HG03571 (cell line): ENCODE measurements around the gene ANKRD17.
"Not testable (repeated sequence)": the region's sequence is repeated elsewhere in the genome, so short reads cannot be mapped to it uniquely, and the experiment has no call there.

Experiments
- ATAC-seq: cut with Tn5 transposase; IDR thresholded peaks from one replicate; pipeline ENCODE4 v1.9.1; 2021; ENCODE audit not compliant: unreplicated experiment

The ANKRD17 gene, protein sequence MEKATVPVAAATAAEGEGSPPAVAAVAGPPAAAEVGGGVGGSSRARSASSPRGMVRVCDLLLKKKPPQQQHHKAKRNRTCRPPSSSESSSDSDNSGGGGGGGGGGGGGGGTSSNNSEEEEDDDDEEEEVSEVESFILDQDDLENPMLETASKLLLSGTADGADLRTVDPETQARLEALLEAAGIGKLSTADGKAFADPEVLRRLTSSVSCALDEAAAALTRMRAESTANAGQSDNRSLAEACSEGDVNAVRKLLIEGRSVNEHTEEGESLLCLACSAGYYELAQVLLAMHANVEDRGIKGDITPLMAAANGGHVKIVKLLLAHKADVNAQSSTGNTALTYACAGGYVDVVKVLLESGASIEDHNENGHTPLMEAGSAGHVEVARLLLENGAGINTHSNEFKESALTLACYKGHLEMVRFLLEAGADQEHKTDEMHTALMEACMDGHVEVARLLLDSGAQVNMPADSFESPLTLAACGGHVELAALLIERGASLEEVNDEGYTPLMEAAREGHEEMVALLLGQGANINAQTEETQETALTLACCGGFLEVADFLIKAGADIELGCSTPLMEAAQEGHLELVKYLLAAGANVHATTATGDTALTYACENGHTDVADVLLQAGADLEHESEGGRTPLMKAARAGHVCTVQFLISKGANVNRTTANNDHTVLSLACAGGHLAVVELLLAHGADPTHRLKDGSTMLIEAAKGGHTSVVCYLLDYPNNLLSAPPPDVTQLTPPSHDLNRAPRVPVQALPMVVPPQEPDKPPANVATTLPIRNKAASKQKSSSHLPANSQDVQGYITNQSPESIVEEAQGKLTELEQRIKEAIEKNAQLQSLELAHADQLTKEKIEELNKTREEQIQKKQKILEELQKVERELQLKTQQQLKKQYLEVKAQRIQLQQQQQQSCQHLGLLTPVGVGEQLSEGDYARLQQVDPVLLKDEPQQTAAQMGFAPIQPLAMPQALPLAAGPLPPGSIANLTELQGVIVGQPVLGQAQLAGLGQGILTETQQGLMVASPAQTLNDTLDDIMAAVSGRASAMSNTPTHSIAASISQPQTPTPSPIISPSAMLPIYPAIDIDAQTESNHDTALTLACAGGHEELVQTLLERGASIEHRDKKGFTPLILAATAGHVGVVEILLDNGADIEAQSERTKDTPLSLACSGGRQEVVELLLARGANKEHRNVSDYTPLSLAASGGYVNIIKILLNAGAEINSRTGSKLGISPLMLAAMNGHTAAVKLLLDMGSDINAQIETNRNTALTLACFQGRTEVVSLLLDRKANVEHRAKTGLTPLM (N-terminal part only)

DNA sequence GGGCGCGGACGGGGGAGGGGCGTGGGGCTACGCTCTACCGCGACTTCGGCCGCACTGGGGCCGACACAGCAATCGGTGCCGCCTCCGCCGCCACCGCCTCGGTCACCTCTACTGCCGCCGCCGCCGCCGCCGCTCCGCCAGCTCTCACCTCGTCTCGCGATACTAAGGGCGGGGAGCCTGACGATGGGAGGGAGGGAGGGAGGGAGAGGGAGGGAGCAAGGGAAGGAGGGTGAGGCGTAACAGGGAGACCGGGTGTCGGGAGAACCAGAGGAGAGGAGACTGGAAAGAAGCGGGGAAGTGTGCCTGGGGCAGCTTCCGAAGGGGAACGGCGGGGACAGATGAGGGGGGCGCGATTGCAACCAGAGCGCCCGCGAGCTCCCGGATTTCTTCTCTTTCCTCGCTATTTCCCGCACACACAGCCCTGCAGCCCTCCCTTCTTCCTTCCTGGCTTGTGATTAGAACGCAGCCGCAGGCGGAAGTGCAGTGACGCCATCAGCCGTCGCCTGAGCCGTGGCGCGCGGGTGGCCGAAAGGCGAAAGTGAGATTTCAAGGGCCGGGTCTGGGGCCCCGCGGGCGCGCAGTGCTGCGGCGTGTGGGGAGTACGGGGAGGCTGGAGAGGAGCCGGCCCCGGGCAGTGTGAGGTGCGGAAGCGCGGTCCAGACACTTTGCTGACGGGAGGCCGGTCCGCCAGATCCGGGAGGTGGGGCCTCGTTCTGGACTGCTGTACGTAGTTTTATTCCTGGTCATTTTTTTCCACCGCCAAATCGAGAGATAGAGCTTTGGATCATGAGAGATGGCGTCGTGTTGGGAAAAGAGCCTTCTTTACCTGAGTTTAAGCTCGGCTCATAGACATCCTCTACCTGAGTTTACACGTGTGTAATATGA is at the start of gene ANKRD17:
Gene ANKRD17 (minus strand): TSS at position 113 of the 885 bp plus-strand sequence. CDS start 130 bp downstream, outside the sequence.
- peak; percentile 75 for ATAC-seq

DNA sequence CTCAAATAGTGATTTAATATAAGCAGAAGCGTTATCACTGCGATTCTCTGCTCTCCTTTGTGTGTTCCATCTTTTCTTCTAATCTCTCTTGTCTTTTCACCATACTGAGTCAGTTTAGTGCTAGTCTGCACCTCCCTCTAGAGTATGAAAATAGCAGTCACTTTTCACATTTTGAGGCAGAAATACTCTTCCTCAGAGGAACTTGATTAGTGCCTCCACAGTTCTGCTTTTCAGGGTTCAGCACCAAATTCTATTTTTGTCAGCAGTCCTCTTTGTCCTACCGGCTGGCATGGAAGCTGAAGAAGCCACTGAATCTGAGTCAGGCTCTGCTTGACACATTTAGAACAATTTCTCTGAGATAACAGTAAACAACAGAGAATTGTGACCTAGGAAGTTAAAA is 49.7 kb upstream of the ANKRD17 start:
- ATAC-seq = no peak

DNA sequence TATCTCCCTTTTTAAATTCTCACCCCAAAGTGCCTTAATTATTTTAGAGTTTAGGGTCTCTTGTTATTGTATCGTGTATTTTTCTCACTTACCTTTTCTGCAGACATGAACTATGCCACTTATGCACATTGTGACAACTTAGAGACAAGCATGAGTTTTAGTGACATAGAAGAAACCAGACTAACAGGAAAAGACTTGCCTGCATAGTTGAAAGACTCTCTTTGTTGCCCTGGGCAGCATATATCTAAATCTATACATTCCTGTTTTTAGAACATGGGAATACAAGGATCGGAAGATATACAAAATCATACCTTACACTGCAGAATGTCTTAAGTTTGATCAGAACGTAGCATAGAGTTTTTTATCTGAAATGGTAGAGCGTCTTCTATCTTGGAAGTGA is 45.1 kb upstream of the ANKRD17 start:
- ATAC-seq = no peak

DNA sequence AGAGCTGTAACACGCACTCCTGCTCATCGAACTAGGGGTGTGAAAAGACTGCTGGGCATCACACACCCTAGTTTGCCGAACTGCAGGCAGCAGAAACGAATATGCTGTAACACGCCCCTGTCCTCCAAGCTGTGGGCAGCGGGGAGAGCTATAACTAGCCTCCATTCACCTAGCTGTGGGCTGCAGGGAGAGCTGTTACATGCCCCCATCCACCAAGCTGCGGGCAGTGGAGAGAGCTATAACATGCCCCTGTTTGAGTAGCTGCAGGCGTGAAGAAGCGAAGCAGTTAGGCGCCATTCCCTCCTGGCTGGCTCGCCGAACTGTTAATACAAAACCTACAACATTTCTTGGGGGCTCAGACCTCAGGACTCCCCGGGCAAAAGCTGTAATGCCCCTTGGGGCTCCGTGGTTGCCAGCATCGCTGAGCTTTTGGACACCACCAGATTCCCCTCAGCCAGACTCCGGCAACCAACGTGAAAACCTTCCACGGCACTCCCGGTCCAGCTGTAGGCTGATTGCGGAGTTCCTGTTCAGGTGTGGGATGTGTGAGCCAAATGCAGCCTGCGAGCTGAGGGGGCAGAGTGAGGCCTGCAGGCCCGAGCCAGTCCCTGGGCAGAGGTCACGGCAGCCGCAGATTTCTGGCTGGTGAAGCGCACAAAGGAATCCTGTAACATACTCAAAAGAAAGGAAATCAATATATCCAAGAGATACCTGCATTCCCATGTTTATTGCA is 41.1 kb upstream of the ANKRD17 start:
- ATAC-seq = no peak

- not testable (repeated sequence) for ATAC-seq
Measured at GRCh38 chr4:73292661-73293060, 34.1 kb upstream of the ANKRD17 start.

- no peak for ATAC-seq
Measured at GRCh38 chr4:73281982-73282381, 23.4 kb upstream of the ANKRD17 start.

GRCh38 chr4:73281396-73281795 is 22.8 kb upstream of the ANKRD17 start:
- no peak for ATAC-seq

GRCh38 chr4:73277201-73277600 is 18.6 kb upstream of the ANKRD17 start:
- ATAC-seq = no peak

GRCh38 chr4:73275318-73275654 is 16.7 kb upstream of the ANKRD17 start:
- no peak for ATAC-seq

DNA sequence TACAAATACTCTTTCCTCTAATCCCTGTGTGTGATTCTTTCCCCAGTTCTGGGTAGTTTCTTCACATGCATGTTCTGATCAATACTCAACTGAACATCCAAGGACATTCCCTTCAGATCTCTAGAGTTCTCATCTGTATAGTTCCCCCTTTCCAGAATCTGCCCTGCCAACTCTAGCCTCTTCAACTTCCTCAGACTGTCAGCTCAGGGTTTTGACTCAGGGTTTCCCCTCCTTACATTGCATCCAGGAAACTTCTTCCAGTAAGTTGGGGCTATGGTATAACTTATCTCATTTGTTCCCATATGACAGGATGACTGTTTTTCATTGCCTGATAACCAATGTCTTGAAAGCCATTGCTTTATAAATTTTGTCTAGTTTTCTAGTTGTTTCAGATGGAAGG is 14.2 kb upstream of the ANKRD17 start:
- ATAC-seq = no peak

GRCh38 chr4:73267050-73267449 is 8.5 kb upstream of the ANKRD17 start:
- ATAC-seq = no peak

DNA sequence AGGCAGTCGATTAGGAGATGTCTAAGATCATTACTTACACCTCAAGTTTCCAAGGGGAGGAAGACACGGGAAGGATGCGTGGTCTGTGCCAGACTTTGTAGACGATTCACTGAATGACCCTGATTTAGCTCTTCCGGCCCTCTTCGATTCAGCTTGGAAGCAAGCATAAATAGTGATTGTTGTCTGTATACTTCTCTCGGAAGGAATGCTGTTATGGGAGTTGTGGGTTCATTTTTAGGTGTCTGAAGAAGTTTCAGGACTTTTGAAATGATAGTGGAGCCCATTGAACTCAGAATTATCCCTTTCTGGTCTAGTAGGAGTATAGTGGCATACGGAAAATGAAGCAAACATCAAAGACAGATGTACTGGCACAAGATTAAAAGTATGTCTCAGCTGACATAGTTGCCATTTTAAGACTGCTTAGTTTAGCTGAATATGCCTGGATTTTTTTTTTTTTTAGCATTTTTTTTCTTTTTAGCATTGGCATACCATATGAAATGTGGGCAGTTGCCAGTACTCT is 1.0 kb upstream of the ANKRD17 start:
- ATAC-seq = peak; percentile 10

- peak; percentile 27 for ATAC-seq
Measured at GRCh38 chr4:73258436-73258685, 237 bp downstream of the ANKRD17 start.

DNA sequence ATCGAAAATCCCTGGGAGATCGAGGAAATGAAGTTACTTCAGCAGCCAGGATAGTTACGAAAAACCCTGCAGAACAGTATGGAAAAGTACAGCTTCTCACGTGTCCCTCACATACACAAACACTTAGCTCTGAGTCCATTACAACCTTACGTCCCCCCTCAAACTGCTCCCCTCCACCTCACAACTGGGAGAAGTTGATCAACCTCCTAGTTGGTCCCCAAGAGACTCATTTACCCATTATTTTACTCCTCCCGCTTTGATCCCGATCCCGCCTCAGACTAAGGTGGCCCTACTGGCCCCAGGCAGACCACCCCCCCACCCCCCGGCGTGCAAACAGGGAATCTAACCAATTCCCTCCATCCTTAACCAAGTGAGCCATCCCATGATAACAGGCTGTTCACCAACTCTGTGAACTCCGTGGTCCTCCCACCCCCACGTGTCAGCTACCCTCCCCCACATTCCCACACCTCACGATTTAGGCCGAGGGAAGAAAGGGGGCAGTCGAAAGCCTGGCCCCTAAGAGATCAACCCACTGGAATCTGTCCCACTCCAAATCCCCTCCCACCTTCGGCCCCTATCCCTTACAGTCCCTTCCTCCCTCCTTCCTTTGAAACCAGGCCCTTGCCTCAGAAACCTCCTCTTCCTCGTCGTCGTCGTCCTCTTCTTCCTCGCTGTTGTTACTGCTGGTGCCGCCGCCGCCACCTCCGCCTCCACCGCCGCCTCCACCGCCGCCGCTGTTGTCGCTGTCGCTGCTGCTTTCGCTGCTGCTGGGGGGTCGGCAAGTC is 755 bp downstream of the ANKRD17 start:
- ATAC-seq = peak; percentile 7

- ATAC-seq = no peak
Measured at GRCh38 chr4:73257234-73257633, 1.4 kb downstream of the ANKRD17 start.

DNA sequence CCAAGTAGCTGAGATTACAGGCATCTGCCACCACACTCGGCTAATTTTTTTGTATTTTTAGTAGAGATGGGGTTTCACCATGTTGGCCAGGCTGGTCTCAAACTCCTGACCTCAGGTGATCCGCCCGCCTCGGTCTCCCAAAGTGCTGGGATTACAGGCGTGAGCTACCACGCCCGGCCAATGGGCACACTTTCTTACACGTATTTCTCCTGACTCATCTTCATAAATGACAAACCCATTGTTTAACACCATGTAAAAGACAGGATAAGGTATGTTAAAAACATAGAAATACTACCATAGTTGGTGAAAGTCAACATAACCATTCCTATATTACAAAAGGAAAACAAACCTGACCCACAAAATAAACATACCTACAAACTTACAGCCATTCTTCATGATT is 2.8 kb downstream of the ANKRD17 start:
- ATAC-seq = not testable (repeated sequence)

GRCh38 chr4:73252001-73252400 is 6.6 kb downstream of the ANKRD17 start:
- no peak for ATAC-seq

GRCh38 chr4:73251384-73251783 is 7.2 kb downstream of the ANKRD17 start:
- ATAC-seq = no peak

DNA sequence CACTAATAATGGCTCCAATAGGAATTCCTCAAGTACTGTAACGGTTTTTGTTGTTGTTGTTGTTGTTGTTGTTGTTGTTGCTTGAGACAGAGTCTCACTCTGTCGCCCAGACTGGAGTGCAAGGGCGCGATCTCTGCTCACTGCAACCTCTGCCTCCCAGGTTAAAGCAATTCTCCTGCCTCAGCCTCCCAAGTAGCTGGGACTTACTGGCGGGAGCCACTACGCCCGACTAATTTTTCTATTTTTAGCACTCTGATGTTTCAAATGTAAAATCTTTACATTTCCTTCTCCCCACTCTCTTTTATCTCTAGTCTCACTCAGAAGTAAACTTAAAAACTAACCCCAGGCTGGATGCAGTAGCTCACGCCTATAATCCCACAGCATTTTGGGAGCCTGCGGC is 8.0 kb downstream of the ANKRD17 start:
- ATAC-seq = no peak
